Measurements from ENCODE around the gene THRB.

THRB gene

DNA sequence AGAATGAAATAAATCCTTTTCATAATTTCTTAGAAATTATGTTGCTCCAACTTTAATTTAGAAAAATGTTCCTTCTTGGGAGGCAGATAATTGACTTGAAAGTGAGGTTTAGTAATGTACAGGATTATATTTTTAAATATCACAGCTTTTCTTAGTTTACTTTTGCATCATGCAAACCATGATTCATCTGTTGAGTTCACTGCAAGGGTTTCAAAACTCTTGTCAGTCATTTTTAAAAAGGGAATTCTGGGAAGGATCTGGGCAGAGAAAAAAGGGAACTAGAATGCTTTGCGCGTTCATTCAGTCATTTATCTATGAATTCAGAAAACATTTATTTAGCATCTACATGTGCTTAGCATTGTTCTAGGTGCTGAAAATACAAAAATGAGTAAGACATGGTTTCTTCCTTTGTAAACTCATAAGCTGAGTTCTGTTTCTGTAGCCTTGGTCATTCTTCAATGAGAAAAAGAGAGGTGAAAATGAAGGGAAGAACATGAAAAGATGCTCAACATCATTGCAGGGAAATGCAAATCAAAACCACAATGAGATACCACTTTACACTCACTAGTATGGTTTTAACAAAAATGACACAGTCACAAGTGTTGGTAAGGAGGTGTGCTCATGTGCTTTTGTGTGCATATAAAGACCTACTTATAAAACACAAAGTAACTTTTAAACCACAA, 340.5 kb downstream of the THRB start:
- DNase-seq (ENCODE audit: low spot score in 2 of 2), result no peak
- H3K27ac Mint-ChIP-seq, result no peak overlapping the region
- H3K4me3 Mint-ChIP-seq, result no peak overlapping the region
- peak; percentile 86 for ATAC-seq
- no peaks in the 10 kb centered on the region for H3K36me3 Mint-ChIP-seq
- H3K9me3 Mint-ChIP-seq, result no peaks in the 10 kb centered on the region
- H3K4me1 Mint-ChIP-seq, result peaks cover 17% of the 10 kb centered on the region

DNA sequence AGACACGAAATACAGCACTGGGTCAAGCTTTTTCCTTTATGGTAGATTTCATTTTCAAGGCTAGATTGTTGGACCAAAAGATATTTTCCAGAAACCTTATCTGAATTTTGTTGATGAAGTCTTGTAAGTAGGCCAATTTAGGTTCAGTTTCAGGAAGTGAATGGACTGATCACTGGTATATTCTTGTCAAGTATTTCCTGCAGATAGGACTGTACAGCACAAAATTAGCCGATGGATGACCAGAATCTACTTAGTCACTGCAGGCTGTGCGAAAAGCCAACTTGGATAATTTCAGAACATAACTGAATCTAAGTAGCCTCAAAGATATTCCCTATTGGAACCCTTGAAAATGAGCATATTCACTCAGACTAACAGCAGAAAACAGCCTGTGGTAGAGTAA, 343.1 kb downstream of the THRB start:
- H3K4me1 Mint-ChIP-seq, result peaks cover 13% of the 10 kb centered on the region
- no peaks in the 10 kb centered on the region for H3K9me3 Mint-ChIP-seq
- H3K4me3 Mint-ChIP-seq, result no peak overlapping the region
- H3K36me3 Mint-ChIP-seq, result no peaks in the 10 kb centered on the region
- DNase-seq (ENCODE audit: low spot score in 2 of 2), result no peak
- H3K27ac Mint-ChIP-seq, result no peak overlapping the region
- ATAC-seq, result no peak

DNA sequence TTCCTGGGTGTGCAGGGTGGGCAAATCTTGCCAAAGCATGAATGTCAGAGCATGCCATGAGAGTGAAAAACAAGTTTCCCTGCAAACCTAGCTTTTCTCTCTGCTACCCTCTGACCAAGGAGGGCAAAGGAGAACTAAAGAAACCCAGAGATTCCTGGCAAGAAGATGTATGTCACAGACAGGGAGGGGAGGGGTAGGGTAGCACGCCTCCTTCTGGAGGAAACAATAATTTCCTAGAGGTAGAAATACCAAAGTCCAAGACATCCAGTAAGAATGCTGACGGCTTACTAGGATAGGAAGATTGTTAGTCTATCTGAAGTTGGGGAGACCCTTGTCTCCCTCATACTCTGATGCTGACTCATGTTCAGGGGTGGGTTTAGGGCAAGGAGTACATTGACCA, 345.6 kb downstream of the THRB start:
- Mint-ChIP-seq H3K4me1 (peaks cover under 1% of the 10 kb centered on the region), H3K9me3 (no peaks in the 10 kb centered on the region), H3K4me3 (no peak overlapping the region), H3K27ac (no peak overlapping the region), H3K36me3 (no peaks in the 10 kb centered on the region)
- ATAC-seq (no peak), DNase-seq (ENCODE audit: low spot score in 2 of 2) (no peak)

DNA sequence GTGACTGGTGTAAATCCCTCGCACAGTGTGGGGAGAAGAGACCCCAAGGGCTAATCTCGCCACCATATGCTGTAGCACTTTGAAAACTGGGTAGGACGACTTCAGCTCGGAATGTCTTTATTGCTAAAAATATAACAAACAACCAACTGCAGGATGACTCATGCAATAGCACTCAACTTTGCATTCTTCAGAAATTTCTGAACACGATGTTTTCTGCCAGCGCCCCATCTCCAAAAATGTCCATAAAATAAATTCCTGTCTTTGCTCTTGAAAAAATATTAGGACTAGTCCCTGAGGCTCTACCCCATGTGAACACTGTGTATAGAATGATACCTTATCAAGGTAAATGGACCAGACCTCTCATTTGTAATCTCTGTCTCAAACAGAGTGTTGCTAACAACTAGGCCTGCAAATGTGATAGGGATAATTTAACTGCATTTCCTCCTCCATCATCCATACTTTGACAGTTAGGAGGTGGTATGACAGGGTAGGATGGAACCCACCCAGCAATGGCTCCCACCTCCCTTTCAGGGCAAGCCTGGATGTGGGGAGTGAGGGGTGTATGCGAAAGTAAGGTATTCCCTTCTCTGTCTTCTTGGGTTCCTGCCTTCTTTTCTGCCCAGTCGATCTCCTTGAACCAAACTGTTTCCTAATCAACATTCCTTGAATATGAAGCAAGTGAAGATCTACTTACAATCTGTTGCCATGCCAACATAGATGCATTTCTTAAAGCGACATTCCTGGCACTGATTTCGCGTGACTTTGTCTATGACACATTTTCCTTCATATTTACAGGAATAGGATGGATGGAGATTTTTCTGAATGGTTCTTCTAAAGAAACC, 348.4 kb downstream of the THRB start:
- Mint-ChIP-seq H3K4me1 (no peaks in the 10 kb centered on the region), H3K4me3 (no peak overlapping the region)

DNA sequence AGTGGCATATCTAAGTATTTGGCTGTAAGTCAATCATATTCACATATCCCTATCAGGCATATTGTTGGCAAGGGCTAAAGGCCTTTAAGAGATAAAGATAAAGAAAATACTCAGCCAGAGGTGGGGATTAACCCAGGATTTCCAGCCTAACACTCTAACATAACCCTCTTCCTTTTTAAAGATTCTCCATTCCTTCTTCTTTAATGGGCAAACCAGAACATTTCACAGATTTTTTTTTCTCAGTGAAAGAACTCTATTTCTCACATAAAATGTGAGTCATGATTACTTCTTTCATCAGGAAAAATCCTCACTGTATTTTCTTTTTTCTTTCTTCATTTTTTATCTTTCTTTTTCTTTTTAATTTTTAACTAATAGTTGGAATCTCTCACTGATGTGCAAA, 349.2 kb downstream of the THRB start:
- ATAC-seq (no peak), DNase-seq (ENCODE audit: low spot score in 2 of 2) (no peak)
- H3K4me1 Mint-ChIP-seq, result no peaks in the 10 kb centered on the region
- H3K9me3 Mint-ChIP-seq, result no peaks in the 10 kb centered on the region
- H3K4me3 Mint-ChIP-seq, result no peak overlapping the region
- H3K27ac Mint-ChIP-seq, result no peak overlapping the region
- H3K36me3 Mint-ChIP-seq, result no peaks in the 10 kb centered on the region

More for the DNA sequence above, 348.4 kb downstream of the THRB start:
- no peaks in the 10 kb centered on the region for H3K9me3 Mint-ChIP-seq
- no peaks in the 10 kb centered on the region for H3K36me3 Mint-ChIP-seq
- ATAC-seq (no peak), DNase-seq (ENCODE audit: low spot score in 2 of 2) (no peak)
- H3K27ac Mint-ChIP-seq, result no peak overlapping the region

DNA sequence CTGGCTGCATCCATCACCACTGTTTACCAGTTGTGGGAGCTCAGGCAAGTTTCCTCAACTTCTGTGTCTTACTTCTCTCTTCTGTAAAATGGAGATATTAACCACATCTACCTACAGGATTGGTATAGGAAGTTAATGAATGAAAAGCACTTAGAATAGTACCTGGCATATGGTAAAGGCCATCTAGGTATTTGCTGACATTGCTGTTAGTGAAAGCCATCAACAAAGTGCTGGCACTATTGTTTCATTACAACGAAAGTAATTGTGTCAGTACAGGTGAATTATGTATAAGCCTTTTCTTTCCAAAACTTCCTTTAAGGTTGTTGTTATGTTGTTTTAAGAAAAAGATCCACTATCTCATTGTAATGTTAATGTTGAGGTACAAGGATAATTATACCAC, 352.5 kb downstream of the THRB start:
- Mint-ChIP-seq H3K27ac (no peak overlapping the region), H3K4me1 (no peaks in the 10 kb centered on the region), H3K4me3 (no peak overlapping the region), H3K36me3 (no peaks in the 10 kb centered on the region), H3K9me3 (no peaks in the 10 kb centered on the region)
- ATAC-seq, result no peak
- DNase-seq (ENCODE audit: low spot score in 2 of 2), result no peak

DNA sequence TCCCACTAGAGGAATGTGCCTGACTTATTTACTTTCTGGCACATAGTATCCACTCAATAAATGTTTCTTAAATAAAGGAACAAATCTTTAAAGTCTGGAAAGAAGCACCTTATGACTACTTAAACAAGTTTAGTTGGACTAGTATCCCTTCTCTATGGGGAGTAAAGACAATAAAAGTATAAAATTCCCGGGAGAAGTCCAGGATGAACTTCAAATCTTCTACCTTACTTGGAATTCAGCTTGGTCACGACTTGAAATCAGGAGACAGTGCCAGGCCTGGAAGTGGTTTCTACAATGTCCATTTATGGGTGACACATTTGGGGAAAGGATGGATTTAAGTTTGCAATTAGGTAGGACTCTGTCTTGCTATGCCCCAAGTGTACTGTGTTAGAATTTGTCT, 353.1 kb downstream of the THRB start:
- H3K36me3 Mint-ChIP-seq, result no peaks in the 10 kb centered on the region
- DNase-seq (ENCODE audit: low spot score in 2 of 2) (no peak), ATAC-seq (no peak)
- no peak overlapping the region for H3K4me3 Mint-ChIP-seq
- H3K9me3 Mint-ChIP-seq, result no peaks in the 10 kb centered on the region
- H3K4me1 Mint-ChIP-seq, result no peaks in the 10 kb centered on the region
- no peak overlapping the region for H3K27ac Mint-ChIP-seq

DNA sequence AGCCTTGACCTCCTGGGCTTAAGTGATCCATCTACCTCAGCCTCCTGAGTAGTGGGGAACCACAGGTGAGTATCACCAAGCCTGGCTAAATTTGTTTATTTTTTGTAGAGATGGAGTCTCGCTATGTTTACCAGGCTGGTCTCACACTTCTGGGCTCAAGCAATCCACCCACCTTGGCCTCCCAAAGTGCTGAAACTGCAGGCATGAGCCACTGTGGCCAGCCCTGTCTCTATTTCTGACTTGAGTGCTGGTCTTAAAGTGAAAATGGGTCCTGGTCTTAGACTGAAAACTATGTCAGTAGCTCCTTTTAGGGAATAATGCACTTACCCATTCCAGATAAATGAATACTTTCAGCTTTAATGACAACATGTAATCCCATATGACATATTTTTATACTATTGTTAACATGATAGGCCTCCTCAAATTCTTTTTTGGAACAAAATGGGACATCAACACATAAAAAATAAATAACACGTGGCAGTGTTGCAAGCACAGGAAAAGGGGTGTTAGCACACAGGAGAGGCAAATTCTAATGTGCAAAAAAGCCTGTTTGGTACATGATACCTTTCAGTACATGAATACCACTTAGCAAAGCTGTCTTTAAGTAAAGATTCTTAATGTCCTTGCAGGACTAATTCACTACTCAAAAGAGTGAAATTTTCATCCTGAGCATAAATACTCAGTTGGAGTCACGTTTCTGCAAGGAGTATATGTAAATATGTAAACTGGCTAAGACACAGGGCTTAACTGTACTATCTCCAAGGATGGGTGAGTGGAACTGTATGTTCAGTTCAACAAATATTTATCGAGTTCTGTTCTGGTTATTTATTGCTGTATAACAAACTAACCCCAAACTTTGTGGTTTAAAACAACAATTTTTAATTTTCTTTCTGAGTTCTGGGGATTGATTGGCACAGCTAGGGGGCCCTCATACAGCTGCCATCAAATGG, 354.9 kb downstream of the THRB start:
- Mint-ChIP-seq H3K9me3 (no peaks in the 10 kb centered on the region), H3K4me3 (no peak overlapping the region), H3K36me3 (no peaks in the 10 kb centered on the region), H3K4me1 (no peaks in the 10 kb centered on the region), H3K27ac (no peak overlapping the region)
- no peak for ATAC-seq
- DNase-seq (ENCODE audit: low spot score in 2 of 2), result no peak

DNA sequence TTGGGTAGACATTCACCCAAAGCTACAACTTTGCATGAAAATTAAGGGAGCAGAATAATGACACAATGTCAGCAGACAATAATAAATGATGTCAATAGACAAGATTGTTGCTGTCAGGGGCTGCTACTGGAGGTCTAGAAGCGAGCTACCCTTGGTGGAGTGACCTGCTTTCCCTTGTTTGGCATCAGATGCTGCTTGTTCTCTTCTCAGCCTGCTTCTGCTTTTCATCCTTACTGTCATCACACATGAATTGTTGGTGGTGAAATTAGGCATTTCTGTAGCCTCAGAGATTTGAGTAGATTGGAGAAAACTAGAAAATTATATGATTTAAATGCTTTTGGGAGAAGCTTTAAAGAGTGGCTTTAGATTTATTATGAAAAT, 355.8 kb downstream of the THRB start:
- no peak overlapping the region for H3K27ac Mint-ChIP-seq
- DNase-seq (ENCODE audit: low spot score in 2 of 2) (no peak), ATAC-seq (no peak)

DNA sequence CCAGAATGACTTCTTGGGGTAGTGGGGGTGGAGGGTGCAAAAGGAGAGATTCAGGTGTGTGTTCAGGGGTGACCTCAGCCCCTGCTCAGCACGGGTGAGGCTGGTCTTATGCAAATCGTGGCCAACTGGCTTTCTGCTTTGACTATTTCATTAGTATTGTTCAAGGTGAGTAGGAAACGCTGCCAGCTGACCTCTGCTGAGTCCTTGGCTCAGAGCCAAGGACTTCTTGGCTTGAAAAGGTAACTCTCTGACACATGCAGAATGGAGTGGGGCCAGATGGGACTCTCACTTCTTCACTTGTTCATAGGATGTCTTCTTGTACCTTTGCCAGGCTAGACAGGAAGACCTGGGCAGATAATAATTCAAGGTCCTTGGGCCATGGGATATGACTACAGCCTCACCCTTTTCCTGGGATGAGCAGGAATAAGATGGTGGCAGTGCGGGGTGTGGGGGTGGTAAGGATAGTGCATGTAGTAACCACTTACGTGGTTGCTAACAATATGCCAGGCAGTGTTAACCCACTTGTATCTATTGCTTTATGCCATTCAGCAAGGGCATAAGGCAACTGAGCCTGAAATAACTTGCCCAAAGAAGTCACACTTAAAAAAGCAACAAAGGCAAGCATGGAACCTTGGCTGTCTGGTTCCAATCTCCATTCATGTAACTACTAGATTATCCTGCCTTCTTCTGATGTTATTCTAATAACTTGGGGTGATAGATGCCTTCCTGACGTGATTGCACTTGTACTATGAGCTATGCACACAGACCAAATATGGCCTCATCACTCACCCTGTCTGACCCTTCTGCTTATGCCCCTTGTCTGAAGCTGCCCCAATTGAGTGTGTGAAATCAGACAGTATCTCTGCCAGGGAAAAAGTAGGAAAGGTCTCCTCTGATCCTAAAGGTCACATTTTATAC, 356.4 kb downstream of the THRB start:
- Mint-ChIP-seq H3K4me1 (no peaks in the 10 kb centered on the region), H3K27ac (no peak overlapping the region), H3K4me3 (no peak overlapping the region), H3K9me3 (no peaks in the 10 kb centered on the region), H3K36me3 (no peaks in the 10 kb centered on the region)
- ATAC-seq (no peak), DNase-seq (ENCODE audit: low spot score in 2 of 2) (no peak)

More for the DNA sequence above, 355.8 kb downstream of the THRB start:
- Mint-ChIP-seq H3K36me3 (no peaks in the 10 kb centered on the region), H3K9me3 (no peaks in the 10 kb centered on the region), H3K4me3 (no peak overlapping the region), H3K4me1 (no peaks in the 10 kb centered on the region)

DNA sequence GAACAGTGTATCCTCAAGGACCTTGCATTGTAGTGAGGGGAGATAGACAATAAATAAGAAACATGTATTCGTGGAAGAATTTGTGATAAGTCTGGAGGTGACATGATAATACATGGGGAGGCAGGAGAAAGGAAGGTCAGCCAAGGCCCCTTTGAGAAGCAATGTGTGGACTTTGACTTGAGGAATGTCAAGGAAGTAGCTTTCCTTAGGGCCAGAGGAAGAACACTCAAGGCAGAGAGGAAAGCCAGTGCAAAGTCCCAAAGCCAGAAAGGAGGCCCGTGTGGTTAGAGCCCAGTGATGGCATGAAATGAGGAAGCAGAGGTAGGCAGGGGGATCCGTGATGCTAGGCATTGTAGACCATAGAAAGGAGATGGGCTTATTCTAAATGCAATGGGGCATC, 357.3 kb downstream of the THRB start:
- DNase-seq (ENCODE audit: low spot score in 2 of 2), result no peak
- Mint-ChIP-seq H3K9me3 (no peaks in the 10 kb centered on the region), H3K27ac (no peak overlapping the region), H3K4me1 (no peaks in the 10 kb centered on the region), H3K4me3 (no peak overlapping the region), H3K36me3 (no peaks in the 10 kb centered on the region)
- no peak for ATAC-seq

DNA sequence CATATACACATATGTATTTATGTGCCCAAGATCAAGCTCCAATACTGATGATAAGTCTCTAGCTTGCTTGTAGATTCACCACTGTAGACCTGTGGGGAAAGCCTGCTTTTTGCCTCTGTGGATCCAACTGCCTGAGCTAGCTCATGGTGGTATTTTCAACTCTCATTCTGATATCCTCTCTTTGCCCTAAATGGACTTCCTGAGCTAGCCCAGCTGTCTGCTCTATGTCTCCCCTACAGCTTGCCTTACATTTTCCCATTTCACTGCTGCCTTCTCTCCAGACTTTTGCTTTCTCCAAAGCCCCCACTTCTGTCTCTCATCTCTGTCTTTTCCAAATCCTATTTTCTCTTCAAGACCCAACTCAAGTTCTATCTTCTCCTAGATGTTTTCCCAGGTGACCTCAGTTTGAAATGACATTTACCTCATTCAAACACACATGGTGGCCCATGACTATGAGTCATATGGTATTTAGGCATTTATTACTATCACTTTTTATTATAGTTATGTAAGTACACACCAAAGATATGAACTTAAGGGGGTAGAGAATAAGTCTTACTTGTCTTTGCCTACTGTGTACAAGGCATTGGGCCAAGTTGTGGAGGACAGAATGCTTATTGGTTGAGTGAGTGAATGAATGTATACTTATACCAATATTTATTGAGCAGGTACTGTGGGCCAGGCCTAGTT, 357.9 kb downstream of the THRB start:
- DNase-seq (ENCODE audit: low spot score in 2 of 2), result no peak
- no peak overlapping the region for H3K27ac Mint-ChIP-seq
- no peaks in the 10 kb centered on the region for H3K36me3 Mint-ChIP-seq
- no peaks in the 10 kb centered on the region for H3K4me1 Mint-ChIP-seq
- ATAC-seq, result no peak
- H3K4me3 Mint-ChIP-seq, result no peak overlapping the region
- no peaks in the 10 kb centered on the region for H3K9me3 Mint-ChIP-seq

DNA sequence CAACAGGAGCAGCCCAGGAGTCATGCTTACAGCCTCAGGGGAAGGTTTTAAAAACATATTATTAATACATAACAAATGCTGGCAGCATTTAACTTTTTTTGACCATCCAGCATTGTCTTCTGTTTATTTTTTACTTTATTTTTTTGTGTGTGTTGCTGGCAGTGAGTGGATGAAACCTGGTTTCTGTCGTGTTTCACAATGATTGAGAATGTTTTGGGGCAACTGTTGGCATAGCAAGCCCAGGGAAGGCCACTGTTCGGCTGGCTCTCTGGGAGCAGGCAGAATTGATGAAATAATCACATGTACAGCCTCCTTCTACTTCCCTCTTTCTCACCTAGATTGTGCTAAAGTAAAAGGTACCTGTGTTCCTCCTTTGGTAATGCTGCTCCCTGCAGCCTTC, 359.4 kb downstream of the THRB start:
- no peaks in the 10 kb centered on the region for H3K36me3 Mint-ChIP-seq
- no peak overlapping the region for H3K27ac Mint-ChIP-seq
- no peak for ATAC-seq
- H3K4me3 Mint-ChIP-seq, result no peak overlapping the region
- H3K9me3 Mint-ChIP-seq, result no peaks in the 10 kb centered on the region
- no peak for DNase-seq (ENCODE audit: low spot score in 2 of 2)
- no peaks in the 10 kb centered on the region for H3K4me1 Mint-ChIP-seq

DNA sequence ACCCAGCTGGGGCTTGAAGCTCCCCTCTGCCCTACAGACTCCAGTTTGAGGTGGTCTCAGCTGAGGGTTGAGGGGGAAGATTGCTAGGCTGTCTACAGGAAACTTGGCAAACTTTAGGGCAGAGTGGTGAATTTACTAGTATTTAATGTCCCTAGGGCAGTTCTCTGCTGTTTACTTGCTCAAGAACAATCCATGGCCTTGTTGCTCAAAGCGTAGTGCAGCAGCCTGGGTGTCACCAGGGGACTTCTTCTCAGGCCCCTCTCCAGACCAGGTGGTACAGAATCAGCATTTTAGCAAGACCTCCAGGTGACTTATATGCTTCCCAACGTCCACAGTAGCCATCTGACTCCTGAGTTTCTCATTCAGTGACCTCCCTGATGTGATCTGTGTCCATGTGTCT, 360.7 kb downstream of the THRB start:
- no peak for DNase-seq (ENCODE audit: low spot score in 2 of 2)
- ATAC-seq, result no peak
- H3K4me3 Mint-ChIP-seq, result no peak overlapping the region
- no peaks in the 10 kb centered on the region for H3K4me1 Mint-ChIP-seq
- no peaks in the 10 kb centered on the region for H3K9me3 Mint-ChIP-seq
- no peaks in the 10 kb centered on the region for H3K36me3 Mint-ChIP-seq
- no peak overlapping the region for H3K27ac Mint-ChIP-seq

Data from stimulated activated effector memory CD8-positive, alpha-beta T cell treated with anti-CD3 and anti-CD28 coated beads, Interleukin-12 subunit alpha, Interleukin-12 subunit beta, amount 100 ng/mL, for 72 hours (primary cell).